GM18502 (cell line): Measurements from ENCODE around the gene OPN4.

Experiments
- ATAC-seq: cut with Tn5 transposase; IDR thresholded peaks from one replicate; pipeline ENCODE4 v1.9.1; 2021; ENCODE audit warnings: mild to moderate bottlenecking; ENCODE audit not compliant: unreplicated experiment, poor library complexity

The OPN4 gene

DNA sequence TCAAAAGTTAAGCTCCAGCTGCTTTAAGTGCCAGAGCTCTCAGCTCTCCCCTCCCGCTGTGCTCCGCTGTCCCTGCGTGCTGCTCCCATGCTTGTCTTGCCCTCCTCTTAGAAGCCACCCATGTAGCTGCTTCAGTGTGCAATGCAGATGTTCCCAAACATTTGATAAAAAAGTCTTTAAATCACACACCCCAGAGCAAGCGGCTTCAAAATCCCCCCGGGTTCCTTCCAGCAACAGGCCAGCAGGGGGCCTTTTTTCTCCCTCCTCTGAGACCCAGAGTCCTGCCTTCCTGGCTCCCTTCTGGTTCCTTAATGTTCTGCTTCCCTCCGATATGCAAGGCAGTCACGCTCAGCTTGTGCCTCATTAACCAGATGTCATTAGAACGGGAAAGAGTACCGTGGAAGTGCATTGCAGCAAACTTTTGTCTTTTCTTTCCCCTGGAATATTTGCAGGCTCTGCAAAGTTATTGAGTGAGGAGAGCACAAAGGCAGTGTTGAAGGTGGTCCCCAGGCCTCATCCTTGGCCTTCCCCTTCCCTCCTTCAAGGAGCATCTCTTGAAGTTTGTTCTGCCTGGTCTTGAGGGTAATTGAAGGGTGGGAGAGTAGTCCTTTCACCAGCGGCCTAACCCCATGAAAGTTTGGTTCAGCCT lies 39.5 kb downstream of the OPN4 start:
- ATAC-seq = no peak

DNA sequence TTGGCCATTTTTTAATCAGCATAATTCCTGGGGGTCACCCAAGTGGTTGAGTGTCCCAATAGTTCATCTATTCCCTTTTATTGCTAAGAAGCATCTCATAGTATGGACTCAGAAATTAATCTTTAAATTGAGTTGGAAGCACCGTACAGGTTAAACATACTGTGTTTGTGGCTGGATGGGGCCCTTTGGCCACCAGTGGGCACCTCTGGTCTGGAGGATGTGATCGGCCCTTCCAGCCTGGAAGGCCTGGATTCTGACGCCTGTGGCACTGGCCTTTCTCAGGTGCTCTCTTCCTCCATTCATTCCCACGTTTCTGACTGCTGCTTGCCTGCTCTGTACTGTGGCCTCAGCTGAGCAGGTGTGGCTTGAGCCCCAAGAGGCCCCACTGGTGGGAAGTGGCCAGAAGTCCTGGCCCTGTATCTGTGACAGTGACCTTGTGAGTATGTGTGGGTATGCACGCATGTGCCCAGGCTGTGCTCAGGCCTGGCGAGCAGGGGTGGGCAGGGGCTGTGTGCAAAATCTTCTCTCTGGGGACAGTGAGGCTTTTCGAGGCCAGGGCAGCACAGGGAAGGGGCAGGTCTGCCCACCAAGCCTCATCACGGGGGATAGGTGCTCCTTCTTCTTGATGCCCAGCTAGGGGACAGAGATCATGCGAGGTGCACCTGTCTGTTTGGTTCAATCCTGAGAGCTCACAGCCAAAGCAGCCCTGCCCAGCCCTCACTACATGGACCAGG lies 44.0 kb downstream of the OPN4 start:
- ATAC-seq = no peak

DNA sequence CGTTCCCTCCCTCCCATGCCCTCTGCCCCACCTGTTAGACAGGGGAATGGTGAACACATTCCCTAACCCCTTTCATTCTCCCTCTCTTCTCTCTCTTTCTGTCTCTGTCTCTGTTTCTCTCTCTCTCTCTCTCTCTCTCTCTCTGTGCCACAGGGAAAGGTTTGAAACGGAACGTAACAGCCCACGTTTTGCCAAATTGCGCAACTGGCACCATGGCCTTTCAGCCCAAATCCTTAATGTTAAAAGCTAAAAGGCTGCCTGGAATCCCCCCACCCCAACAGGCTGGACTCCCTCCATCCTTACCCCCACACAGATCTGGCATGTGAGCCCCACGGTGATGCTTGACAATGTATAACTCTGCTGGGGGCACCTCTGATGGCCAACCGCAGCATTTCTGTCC lies 44.8 kb downstream of the OPN4 start:
- ATAC-seq = no peak

DNA sequence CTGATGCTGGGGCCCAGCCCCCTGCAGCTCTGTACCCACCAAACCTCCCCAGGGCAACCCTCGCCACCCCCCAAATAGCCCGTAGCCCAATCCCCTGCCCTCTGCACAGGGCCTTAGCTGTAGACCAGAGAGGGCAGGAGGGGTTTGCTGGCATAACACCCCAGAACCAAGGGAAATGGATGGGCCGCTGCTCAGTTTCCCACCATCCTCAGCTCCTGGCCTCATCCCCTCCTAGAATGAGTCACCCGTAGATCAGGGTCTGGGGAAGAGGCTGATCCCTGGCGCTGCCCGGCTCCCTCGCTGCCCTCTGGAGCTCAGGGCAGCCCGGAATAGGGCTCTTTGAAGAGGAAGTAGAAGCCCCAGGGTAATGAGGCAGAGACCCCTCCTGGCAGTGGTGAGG lies 45.2 kb downstream of the OPN4 start:
- no peak for ATAC-seq

DNA sequence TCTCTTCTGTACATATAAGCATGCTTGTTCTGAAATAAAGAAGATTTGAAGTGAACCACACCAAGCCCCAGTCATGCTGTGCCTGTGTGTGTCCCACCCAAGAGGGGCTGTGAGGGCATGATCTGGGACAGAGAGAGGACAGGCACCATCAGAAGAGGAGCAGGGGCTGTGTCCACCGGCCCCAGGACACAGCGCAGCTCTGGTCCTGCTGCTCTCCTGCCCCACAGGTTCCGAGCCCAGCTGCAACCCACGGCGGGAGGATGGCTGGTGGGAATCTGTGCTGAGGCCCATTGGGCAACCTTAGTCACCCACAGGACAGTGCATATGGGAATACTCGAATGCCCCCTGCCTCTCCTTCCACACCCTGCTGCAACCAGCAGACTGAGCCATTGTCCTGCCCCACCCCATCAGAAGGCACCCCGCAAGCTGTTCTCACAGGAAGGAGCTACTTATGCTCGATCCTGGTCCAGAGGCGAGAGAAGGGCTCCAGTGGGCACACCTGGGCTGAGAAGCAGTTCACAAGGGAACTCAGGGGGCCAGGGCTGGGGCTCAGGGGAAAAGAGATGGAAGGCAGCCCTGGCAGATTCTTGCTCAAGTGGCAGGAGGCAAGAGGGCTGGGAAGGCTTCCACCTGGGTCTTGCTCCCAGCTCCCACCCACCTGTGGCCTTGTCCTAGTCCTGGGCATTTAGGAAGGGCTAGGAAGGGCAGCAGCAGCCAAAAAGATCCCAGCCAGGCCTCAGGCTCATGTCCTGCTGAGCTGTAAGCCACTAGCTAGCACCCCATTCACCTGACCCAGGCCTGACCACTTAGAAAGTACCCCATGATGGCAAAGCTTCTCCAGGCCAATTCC lies 45.9 kb downstream of the OPN4 start:
- no peak for ATAC-seq

DNA sequence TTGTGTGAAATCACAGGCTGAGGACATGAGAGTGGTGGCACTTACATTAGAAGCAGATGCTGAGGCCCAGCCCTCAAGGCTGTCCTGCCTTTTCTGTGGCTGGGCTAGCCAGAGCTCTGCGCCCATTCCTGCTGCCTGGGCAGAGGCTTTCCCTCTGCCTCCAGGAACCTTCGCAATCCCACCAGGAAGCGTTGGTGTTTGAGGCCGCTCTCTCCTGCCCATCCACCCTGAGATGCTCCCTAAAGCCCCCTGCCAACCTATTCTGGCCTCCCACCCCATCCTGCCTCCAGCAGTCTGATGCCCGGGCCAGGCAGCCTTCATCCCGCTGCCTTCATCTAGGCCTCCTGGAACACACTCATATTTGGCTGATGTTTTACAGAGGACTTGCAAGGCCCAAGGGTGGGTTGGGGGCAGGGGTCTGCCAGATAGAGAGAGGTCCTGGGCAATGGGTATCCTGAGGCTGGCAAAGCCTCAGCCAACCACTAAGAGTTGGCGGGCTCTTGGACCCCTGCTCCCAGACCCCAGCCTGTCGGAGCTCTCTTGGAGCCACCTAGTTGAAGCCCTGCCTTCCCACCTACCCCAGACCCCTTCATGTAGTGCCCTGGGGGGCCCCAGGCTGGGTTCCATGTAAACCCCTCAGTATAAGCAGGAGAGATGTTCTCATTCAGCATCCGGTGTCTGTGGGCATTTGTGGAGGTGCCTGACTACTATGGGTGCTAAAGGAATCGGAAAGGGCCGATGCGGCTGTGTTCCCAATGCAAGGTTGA lies 46.7 kb downstream of the OPN4 start:
- ATAC-seq = no peak

DNA sequence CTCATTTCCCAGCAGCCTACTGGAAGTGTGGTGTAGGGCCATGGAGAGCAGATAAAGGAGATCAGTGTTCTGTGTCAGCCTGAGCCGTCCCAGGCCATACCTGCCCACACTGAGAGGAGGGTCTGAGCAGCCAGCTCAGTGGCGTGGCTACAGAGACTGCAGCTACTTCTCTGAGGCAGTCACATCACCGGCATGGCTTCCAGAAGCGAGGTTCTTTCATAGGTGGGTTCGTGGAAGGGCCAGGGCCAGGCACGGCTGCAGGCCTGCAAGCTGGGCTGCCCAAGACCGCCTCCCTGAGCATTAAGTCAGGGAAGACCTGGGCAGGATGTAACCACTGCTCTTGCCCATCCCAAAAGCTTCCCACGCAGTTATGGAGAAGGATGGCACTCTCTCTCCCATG lies 48.8 kb downstream of the OPN4 start:
- ATAC-seq = no peak

DNA sequence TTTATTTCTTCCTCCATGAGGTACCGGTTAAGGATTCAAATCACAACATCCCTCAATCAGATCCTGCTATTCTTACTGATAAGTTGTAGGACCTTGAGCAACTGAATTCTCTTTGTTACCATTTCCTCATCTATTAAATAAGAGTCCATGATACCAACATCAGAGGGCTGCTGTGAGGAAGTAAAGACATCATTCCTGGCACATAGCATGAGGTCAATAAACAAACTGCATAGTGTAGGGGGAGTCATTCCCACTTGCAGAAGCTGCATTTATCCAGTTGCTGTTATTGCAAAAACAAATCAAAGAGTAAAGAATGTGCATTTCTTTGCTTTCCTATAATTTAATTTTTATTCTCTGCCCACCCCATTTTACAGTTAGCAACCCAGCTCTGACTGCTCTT lies 50.8 kb downstream of the OPN4 start:
- no peak for ATAC-seq

DNA sequence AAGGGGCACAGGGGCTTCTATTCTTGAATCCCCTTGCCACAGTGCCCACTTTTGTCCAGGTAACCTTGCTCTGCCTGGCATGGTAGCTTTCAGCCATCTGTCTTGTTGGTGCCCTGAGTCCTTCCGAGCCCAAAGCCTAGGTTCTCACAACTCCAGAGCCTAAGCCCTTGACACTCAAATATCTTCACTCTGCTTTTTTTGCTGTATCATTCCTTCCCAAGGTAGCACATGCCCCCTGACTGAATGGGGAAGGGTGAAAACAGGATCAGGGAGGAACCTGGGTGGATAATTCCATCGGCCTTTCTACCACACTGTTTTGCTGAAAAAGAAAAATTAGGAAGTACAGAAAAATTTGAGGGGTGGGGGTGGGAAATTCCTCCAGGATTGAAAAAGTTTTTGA lies 51.6 kb downstream of the OPN4 start:
- no peak for ATAC-seq

DNA sequence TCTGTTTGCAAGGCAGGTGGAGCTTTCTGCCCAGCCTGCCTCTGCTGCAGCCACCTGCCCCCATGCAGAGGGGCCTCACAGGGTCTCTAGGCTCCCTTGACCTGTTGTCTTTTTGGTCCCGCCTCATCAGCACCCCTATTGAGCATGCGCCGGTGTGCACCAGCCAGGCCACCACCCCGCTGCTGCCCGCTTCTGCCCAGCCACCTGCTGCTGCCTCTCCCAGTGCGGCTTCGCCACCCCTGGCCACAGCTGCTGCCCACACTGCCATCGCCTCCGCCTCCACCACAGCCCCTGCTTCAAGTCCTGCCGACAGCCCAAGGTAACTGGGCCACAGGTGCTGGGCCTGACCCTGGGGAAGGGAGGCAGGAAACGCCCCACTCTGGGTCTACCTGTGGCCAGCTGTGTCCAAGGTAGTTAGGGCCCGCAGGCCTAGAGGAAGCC lies 52.1 kb downstream of the OPN4 start:
- no peak for ATAC-seq

DNA sequence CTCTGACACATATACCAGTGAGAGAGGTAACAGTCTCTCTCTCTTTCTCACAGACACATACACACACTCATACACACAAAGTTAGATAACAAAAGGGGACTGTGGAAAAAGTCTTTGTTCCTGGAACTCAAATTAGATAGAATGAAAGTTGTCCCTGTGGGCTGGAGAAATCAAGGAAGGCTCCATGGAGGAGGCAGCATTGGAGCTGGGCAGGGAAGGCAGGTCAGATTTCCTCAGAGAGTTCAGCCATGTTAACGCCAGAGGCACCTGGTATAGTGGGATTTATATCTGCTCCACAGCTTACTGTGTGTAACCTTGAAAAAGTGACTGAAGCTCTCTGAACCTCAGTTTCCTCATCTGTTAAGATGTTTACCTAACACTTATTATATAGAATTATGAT lies 52.6 kb downstream of the OPN4 start:
- ATAC-seq = no peak

DNA sequence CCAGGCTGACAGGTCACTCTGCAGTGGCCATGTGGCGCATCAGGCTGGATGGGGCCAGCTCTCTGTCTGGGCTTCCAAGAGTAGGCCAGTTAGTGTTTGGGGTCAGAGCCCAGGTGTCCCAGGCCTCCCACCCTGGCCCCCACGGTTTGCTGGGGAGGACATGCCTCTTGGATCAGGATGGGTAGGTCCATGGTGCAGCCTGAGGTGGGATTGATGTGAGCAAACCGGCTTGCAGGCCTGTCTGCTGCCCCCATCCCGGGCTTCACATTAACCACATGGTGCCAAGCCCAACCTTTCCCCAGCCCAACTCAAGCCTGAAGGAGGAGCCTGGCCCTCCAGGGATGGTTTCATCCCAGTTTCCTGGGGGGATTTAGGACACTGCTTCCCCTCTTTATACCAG lies 53.2 kb downstream of the OPN4 start:
- ATAC-seq = no peak

DNA sequence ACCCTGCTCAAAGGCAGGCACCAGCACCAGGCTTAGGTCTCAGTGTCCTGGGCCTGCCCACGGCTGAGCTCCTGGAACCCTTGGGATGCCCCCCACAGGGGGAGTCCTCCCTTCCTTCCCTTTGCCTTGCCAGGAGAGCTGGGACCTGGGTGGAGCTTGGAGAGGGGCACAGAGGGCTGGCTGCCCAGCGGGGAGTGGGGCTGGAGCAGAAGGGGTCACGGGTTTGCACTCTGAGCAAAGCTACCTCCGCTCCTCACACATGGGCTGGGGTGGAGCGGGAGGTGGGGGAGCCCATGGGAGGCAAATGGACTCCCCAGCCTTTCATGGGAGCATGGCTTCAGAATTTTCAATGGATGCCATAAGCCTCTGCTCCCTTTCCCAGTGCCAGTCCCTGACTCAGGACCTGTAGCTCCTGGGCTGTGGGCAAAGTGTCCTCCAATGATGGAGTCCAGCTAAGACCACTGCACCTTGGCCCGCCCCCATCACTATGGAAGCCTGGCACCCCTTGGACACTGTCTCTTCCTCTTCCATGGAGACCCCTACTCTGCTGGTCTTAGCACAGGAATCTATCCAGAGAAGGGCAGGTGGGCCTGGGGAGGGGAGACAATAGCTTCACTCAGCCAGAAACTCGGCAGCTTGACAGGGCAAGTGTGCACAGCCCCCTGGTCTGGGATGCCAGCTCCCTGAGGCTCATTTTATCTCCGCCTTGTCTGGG lies 53.9 kb downstream of the OPN4 start:
- no peak for ATAC-seq

DNA sequence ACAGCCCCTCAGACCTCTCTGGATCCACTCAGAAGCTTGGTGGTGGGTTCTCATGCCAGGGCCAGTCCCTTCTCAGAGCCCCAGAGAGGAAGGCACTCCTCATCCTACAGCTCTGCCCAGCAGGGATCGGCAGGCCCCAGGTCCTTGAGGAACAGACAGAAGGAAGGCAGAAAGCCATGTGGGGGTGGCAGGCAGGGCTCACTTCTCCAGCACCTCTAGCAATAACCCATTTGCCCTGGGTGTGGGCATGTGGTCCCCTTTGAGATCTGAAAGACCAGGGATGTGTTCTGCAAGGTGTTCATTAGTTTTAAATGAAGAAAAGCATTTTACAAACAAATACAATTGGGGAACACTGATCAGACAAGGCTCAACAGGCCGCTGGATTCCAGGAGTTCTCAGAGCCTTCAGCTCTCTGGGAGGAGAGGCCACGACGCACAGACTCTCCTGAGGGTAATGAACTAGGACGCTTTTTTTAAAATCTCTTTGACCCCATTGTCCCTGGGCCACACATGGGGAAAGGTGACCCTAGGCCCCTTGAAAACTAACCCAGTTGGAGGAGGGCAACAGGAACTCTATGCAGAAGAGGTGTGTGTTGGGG lies 54.5 kb downstream of the OPN4 start:
- ATAC-seq = no peak

DNA sequence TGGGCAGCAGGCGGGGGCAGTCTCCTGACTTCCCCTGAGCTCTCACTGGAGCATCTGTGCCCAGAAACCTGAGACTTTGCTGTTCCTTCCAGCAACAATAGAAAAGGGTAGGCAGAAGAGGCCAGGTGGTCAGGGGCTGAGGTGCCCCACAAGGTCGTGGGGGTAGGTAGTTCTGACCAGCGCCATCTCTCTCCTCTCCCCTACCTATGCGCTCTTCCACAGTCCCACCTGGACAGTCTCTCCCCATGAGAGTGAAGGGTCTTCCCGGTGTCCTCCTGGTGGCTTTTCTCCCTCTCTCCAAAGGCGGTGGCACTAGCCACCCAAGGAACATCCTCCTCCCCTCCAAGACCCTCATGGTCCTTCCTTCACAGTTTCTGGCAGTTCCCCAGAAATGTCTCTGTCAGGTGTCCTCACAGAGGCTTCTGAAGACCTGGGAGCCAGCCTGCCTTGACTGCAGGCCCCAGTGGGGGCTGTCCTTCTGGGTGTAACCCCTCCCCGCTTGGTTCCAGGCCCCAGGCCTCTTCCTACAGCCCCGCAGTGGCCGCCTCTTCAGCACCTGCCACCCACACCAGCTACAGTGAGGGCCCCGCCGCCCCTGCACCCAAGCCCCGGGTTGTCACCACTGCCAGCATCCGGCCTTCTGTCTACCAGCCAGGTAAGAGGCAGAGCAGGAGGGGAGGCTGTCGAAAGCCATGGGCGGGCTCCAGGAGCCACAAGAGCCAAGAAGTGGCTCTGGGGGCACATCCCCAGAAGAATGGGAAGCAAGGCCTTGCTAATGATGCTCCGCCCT lies 55.2 kb downstream of the OPN4 start:
- ATAC-seq = no peak

DNA sequence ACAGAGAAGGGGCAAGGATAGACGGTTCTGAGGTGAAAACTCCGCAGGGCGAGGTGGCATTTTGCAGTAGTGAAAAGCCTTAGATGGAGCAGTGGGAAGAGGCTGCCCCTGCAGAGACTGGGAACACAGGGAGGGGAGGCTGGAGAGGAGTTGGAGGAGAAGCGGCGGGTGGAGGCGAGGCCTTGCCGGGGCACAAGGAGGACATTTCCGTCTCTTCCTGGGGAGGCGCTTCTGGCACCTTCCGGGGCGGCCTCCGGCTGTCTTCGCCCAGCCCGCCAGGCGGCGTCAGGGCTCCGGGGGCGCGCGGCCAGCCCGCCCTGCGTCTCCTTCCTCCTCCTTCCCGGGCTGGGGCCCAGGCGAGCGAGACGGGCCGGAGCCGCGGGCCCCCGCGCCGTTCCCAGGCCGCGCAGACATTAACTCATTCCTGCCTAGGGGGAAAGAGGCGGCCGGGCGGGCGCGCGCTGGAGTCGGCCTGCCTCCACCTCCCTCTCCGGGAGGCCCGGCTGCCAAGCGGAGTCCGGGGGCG lies 56.7 kb downstream of the OPN4 start:
- peak; percentile 83 for ATAC-seq

DNA sequence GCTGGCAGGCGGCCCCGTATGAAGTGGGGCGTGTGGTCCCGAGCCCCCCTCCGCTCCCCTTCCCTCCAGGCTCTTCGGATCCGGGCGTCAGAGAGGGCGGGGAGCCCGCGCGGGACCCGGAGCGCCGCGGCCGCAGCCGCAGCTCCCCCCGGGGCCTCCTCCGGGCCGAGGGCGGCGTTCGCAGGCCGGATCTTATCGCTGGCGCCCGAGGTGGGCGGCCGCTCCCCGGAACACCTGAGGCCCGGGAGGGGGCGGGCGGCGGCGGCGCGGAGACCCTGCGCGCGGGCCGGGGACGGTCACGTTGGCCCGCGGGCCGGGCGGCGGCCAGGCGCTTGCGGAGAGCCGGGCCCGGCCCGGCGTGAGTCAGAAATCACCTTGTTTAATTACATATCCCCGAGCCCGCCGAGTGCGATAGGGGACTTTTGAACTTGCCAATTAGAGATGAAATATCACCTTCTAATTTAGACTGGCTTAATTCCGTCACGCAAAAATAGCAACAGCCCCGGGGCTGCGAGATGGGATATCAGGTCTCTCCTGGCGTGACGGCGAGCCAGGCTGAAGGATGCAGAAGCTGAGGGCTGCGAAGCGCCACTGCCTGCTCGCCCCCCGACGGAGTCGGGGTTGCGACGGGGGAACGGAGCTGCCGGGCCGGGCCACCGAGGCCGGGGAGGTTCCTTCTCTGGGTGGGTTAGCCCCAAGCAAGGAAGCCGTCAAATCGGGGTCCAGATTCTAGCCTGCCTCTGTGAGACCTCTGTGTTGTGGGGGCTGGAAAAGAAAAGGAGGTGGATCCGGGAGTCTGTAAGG lies 57.4 kb downstream of the OPN4 start:
- ATAC-seq = peak; percentile 49

DNA sequence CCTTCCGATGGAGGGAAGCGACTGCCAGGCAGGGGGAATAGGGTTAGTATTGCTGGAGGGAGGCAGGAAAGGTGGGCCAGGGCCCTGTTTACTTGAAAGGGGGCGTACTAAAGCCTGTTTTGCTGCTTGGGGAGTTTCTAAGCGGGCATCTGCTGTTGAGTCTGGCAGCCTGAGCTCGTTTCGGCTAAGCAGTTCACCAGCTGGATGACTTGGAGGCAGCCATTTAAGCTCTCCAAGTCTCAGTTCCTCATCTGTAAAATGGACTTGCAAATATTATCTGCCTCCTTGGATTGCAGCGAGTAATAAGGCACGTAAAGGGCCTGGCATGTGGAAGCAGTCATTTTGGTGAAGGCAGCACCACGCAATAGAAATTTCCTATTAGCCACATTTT lies 58.0 kb downstream of the OPN4 start:
- ATAC-seq = peak; percentile 42
